Kidney (tissue), 14 donors: ENCODE data around the gene KLF13. TPM values are rescaled to one million over a fixed set of nuclear protein-coding genes. Genes with fewer than 3 reads are reported as not detected.
A peak's percentile ranks its signal among the peaks of the same experiment; 100 is the strongest.

ENCODE experiments used
- DNase-seq, 5 donors: peaks; one replicate each; pipeline ENCODE4 v3.0.0-alpha.2; 2013 to 2020
- FAIRE-seq: peaks from 2 replicates; lab custom pipeline; 2012; peaks lifted over from hg19 to GRCh38; lab: Jason Lieb, UNC
- H3K27ac ChIP-seq, 2 donors: one replicate each; pipeline ENCODE4 v1.7.0; 2013; ENCODE audit warnings: low read depth in 2 of 2, low read length in 2 of 2, inconsistent platforms in 1 of 2
- H3K27me3 ChIP-seq: one replicate; pipeline ENCODE4 v1.7.1; 2013; ENCODE audit warnings: low read length, inconsistent platforms; ENCODE audit not compliant: control insufficient read depth, insufficient read depth
- H3K36me3 ChIP-seq, 3 donors: one replicate each; pipeline versions ENCODE4 v1.7.0 to v1.7.1; 2013; ENCODE audit warnings: low read length in 3 of 3, control low read depth in 1 of 3, inconsistent platforms in 1 of 3; ENCODE audit not compliant: insufficient read depth in 3 of 3, control insufficient read depth in 2 of 3
- H3K4me1 ChIP-seq, 3 donors: one replicate each; pipeline versions ENCODE4 v1.7.0 to v1.7.1; 2013; ENCODE audit warnings: low read length in 3 of 3, inconsistent platforms in 1 of 3, low read depth in 1 of 3; ENCODE audit not compliant: control insufficient read depth in 2 of 3, insufficient read depth in 2 of 3
- H3K4me3 ChIP-seq, 3 donors: one replicate each; pipeline versions ENCODE4 v1.7.0 to v1.8.1; 2013; ENCODE audit warnings: low read length in 3 of 3, control low read depth in 1 of 3, inconsistent platforms in 1 of 3
- H3K9ac ChIP-seq, 3 donors: one replicate each; pipeline versions ENCODE4 v1.7.0 to v1.7.1; 2013; ENCODE audit warnings: low read length in 3 of 3, control low read depth in 1 of 3, inconsistent platforms in 1 of 3
- H3K9me3 ChIP-seq, 3 donors: one replicate each; pipeline versions ENCODE4 v1.7.0 to v1.7.1; 2013; ENCODE audit warnings: low read length in 3 of 3, control low read depth in 1 of 3, inconsistent platforms in 1 of 3; ENCODE audit not compliant: control insufficient read depth in 2 of 3, insufficient read depth in 1 of 3
- CTCF ChIP-seq: IDR thresholded peaks from 3 replicates; pipeline ENCODE4 v1.5.1; 2012; ENCODE audit warnings: mild to moderate bottlenecking, moderate library complexity, borderline replicate concordance; ENCODE audit not compliant: insufficient read depth; ENCODE audit errors: extremely low read depth
- intact Hi-C: fragments of 100-400 bp; cut with DNase I; formaldehyde crosslinking; loops from one replicate; pipeline ENCODE4 v1.11.1; 2022
- polyA plus RNA-seq: library from polyadenylated mRNA; stranded (reverse); fragments of 350-450 nt; fragmentation: Illumina TruSeq; extraction: RNeasy Lipid Tissue Mini Kit (QIAGEN cat#74804); gene quantifications from one replicate; pipeline ENCODE4 v1.2.3, GENCODE V29; 2014; ENCODE audit warnings: low read depth, low replicate concordance; ENCODE audit not compliant: insufficient read depth
- total RNA-seq: library from RNA; stranded (reverse); fragmentation: NEBNext Ultra II Directional; extraction: Animal tissue kit (Norgen Biotek cat#: 25700); gene quantifications from one replicate; pipeline ENCODE4 v1.2.1, GENCODE V29; 2021
- donor health status: control.
- donor health status: control.
- donor health status: control.
- donor health status: control.
- donor health status: control.
- donor health status: DM: yes; HTN: yes; CAD: no.
- donor health status: Normal renal cell carcinoma (clear cell type).

KLF13 gene
- total and polyA plus RNA-seq, 2 donors from 2014 or later = 55.5 to 123 TPM

DNA sequence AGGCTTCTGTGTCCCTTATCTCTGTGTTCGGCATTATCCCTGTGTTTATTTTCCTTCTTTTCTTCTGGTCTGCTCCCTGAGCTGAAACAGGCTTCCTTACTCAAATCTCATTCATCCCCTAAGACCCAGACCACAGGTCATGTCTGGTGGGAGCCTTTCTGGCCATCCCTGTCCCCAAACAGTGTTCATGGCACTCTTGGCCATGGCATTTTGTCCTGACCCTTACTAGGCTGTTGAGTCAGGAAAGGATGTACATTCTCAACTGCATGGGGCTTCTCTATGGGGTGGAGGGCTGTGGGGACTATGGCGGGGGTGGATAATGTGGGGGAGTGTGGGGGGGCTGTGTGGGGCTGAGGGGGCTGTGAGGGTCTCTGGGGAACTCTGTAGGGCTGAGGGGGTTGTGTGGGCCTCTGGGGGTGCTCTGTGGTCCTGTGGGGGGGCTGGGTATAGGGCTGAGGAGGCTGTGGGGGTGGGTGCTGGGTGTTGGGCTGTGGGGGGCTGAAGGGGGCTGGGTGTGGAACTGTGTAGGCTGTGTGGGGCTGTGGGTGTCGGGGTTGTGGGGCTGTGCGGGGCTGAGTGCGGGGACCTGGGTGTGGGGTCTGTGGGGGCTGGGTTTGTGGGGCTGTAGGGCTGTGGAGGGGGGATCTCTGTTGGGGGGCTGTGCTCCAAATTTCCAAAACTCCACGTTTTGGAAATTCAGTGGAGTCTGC lies 64.3 kb downstream of the KLF13 start:
- peak overlapping the region in 1 of 2 donors; percentile 99 for H3K27ac ChIP-seq
- FAIRE-seq (no peak), DNase-seq (peak in 2 of 5 donors; percentile 75 to 76)
- intact Hi-C loops = no loop called here
- H3K4me3 ChIP-seq = no peak overlapping the region
- H3K9me3 ChIP-seq = no peaks in the 10 kb centered on the region
- H3K9ac ChIP-seq = no peak overlapping the region
- peaks cover 0 to 4% (median 0%) of the 10 kb centered on the region in 3 donors for H3K4me1 ChIP-seq
- H3K36me3 ChIP-seq = no peaks in the 10 kb centered on the region
- no peaks in the 10 kb centered on the region for H3K27me3 ChIP-seq
- TF ChIP-seq CTCF = no peak

- Histone ChIP-seq H3K9me3 (no peaks in the 10 kb centered on the region), H3K36me3 (no peaks in the 10 kb centered on the region), H3K27me3 (no peaks in the 10 kb centered on the region), H3K9ac (peak overlapping the region; percentile 21 to 94 (median 35)), H3K4me3 (peak overlapping the region; percentile 64 to 86 (median 68)), H3K27ac (peak overlapping the region; percentile 99), H3K4me1 (peaks cover 0 to 7% (median 0%) of the 10 kb centered on the region in 3 donors)
- DNase-seq = peak; percentile 91 to 96 (median 94)
- TF ChIP-seq CTCF = no peak
- intact Hi-C loops = no loop called here
- FAIRE-seq = no peak
Measured at GRCh38 chr15:31391687-31392671, 65.3 kb downstream of the KLF13 start.

- Histone ChIP-seq H3K27me3 (no peaks in the 10 kb centered on the region), H3K4me3 (peak overlapping the region; percentile 32 to 86 (median 70)), H3K4me1 (peaks cover 0 to 10% (median 7%) of the 10 kb centered on the region in 3 donors), H3K36me3 (no peaks in the 10 kb centered on the region), H3K27ac (peak overlapping the region; percentile 99), H3K9ac (peak overlapping the region in 2 of 3 donors; percentile 41 to 46), H3K9me3 (no peaks in the 10 kb centered on the region)
- no peak for TF ChIP-seq CTCF
- DNase-seq (peak; percentile 43 to 87 (median 51)), FAIRE-seq (no peak)
- intact Hi-C loops = no loop called here
Measured at GRCh38 chr15:31392761-31393401, 66.2 kb downstream of the KLF13 start.
